HCT116 (cell line): ENCODE data around the gene SNORC.

Experiments used
- CBX3 ChIP-seq: IDR thresholded peaks from 2 replicates; pipeline ENCODE4 v1.6.1; 2012; ENCODE audit warnings: low read depth
- EZH2 ChIP-seq: fragments of 200-600 bp; sonication (generic); IDR thresholded peaks from 2 replicates; pipeline ENCODE4 v1.6.1; 2017; ENCODE audit warnings: antibody characterized with exemption, mixed run types
- FOSL1 ChIP-seq: IDR thresholded peaks from 2 replicates; pipeline ENCODE4 v1.6.1; 2012; ENCODE audit warnings: low read depth
- MAX ChIP-seq: IDR thresholded peaks from 2 replicates; pipeline ENCODE4 v1.6.1; 2012
- POLR2A ChIP-seq: IDR thresholded peaks from 2 replicates; pipeline ENCODE4 v1.7.0; 2011; ENCODE audit warnings: borderline replicate concordance; ENCODE audit not compliant: insufficient read depth, insufficient read length; ENCODE audit errors: extremely low read depth
- POLR2AphosphoS5 ChIP-seq: IDR thresholded peaks from 2 replicates; pipeline ENCODE4 v1.6.1; 2011; ENCODE audit warnings: mild to moderate bottlenecking, low read depth, low read length, moderate library complexity
- REST ChIP-seq: IDR thresholded peaks from 2 replicates; pipeline ENCODE4 v1.6.1; 2012; ENCODE audit warnings: low read depth
- SP1 ChIP-seq: IDR thresholded peaks from 2 replicates; pipeline ENCODE4 v1.6.1; 2012; ENCODE audit warnings: low read depth
- TCF7L2 ChIP-seq: IDR thresholded peaks from 2 replicates; pipeline ENCODE4 v1.7.0; 2011; ENCODE audit warnings: borderline replicate concordance, inconsistent platforms; ENCODE audit not compliant: insufficient read depth, insufficient read length; ENCODE audit errors: extremely low read depth
- ZNF274 ChIP-seq: fragments of 200-500 bp; sonication (Bioruptor generic); IDR thresholded peaks from 2 replicates; pipeline ENCODE4 v1.6.1; 2014; ENCODE audit warnings: mild to moderate bottlenecking, low read depth, low read length, inconsistent platforms
- TF ChIP-seq, protein P1 (sequence below), 3 experiments: fragments of 200-600 bp in 1 of 3; sonication (generic) in 1 of 3; IDR thresholded peaks in 2 of 3; conservative IDR thresholded peaks in 1 of 3; 2 replicates each; pipeline ENCODE4 v1.5.1; 2012 to 2017; ENCODE audit warnings: low read depth in 2 of 3, low read length in 2 of 3, antibody characterized with exemption in 1 of 3, borderline replicate concordance in 1 of 3, control low read depth in 1 of 3, mild to moderate bottlenecking in 1 of 3, mixed read lengths in 1 of 3, mixed run types in 1 of 3, moderate library complexity in 1 of 3; ENCODE audit not compliant: insufficient read depth in 1 of 3
- TF ChIP-seq, protein P2 (sequence below): IDR thresholded peaks from 2 replicates; pipeline ENCODE4 v1.6.1; 2011; ENCODE audit warnings: mild to moderate bottlenecking, low read length, moderate library complexity; ENCODE audit not compliant: insufficient replicate concordance; ENCODE audit errors: extremely low read depth

GRCh38 chr2:232896720-232897597 is 26.9 kb downstream of the SNORC start:
- TF ChIP-seq, protein P1, sequence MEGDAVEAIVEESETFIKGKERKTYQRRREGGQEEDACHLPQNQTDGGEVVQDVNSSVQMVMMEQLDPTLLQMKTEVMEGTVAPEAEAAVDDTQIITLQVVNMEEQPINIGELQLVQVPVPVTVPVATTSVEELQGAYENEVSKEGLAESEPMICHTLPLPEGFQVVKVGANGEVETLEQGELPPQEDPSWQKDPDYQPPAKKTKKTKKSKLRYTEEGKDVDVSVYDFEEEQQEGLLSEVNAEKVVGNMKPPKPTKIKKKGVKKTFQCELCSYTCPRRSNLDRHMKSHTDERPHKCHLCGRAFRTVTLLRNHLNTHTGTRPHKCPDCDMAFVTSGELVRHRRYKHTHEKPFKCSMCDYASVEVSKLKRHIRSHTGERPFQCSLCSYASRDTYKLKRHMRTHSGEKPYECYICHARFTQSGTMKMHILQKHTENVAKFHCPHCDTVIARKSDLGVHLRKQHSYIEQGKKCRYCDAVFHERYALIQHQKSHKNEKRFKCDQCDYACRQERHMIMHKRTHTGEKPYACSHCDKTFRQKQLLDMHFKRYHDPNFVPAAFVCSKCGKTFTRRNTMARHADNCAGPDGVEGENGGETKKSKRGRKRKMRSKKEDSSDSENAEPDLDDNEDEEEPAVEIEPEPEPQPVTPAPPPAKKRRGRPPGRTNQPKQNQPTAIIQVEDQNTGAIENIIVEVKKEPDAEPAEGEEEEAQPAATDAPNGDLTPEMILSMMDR (IDR thresholded peaks at IDR 0.05 in 2 of 3, conservative IDR thresholded peaks at IDR 0.05 in 1 of 3; ENCODE audit: borderline replicate concordance in 1 of 3, insufficient read depth in 1 of 3, low read depth in 2 of 3, low read length in 2 of 3) = no peak
- no peak for TF ChIP-seq POLR2A
- no peak for TF ChIP-seq EZH2
- no peak for TF ChIP-seq MAX
- TF ChIP-seq FOSL1 = no peak
- TF ChIP-seq POLR2AphosphoS5 = no peak
- no peak for TF ChIP-seq TCF7L2
- TF ChIP-seq, protein P2, sequence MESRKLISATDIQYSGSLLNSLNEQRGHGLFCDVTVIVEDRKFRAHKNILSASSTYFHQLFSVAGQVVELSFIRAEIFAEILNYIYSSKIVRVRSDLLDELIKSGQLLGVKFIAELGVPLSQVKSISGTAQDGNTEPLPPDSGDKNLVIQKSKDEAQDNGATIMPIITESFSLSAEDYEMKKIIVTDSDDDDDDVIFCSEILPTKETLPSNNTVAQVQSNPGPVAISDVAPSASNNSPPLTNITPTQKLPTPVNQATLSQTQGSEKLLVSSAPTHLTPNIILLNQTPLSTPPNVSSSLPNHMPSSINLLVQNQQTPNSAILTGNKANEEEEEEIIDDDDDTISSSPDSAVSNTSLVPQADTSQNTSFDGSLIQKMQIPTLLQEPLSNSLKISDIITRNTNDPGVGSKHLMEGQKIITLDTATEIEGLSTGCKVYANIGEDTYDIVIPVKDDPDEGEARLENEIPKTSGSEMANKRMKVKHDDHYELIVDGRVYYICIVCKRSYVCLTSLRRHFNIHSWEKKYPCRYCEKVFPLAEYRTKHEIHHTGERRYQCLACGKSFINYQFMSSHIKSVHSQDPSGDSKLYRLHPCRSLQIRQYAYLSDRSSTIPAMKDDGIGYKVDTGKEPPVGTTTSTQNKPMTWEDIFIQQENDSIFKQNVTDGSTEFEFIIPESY = no peak
- no peak for TF ChIP-seq ZNF274
- TF ChIP-seq CBX3 = no peak
- TF ChIP-seq SP1 = no peak
- TF ChIP-seq REST = no peak
